ENCODE results near the gene ZFP62. TPM values are rescaled to one million over a fixed set of nuclear protein-coding genes. Genes with fewer than 3 reads are reported as not detected.

ZFP62 gene
- total RNA-seq, 4 donors from 2014 or later: 41.1 to 58.9 (median 47.3) TPM

- no peak overlapping the region for H3K4me3 ChIP-seq (replicated peaks in 1 of 3)
- TF ChIP-seq CTCF (IDR thresholded peaks at IDR 0.05): no peak
- no peak for TF ChIP-seq POLR2A (IDR thresholded peaks at IDR 0.05)
- H3K36me3 ChIP-seq: no peaks in the 10 kb centered on the region
- intact Hi-C loops (cut with DNase I): no loop called here
- H3K27me3 ChIP-seq: no peaks in the 10 kb centered on the region
- peaks cover 63 to 89% of the 10 kb centered on the region in 2 donors for H3K4me1 ChIP-seq
- H3K27ac ChIP-seq: peak overlapping the region; percentile 95 to 99 (median 97)
- DNase-seq: no peak
- no peaks in the 10 kb centered on the region for H3K9me3 ChIP-seq
- WGBS, 2 donors: 57 to 64% methylated on average over 6 of the region's 6 CpGs
Measured at GRCh38 chr5:180818677-180819341, 42.3 kb downstream of the ZFP62 start.

- Histone ChIP-seq H3K27ac (peak overlapping the region; percentile 95 to 99 (median 97)), H3K27me3 (no peaks in the 10 kb centered on the region), H3K4me3 (replicated peaks in 1 of 3) (no peak overlapping the region), H3K36me3 (no peaks in the 10 kb centered on the region), H3K9me3 (no peaks in the 10 kb centered on the region), H3K4me1 (peaks cover 56 to 85% of the 10 kb centered on the region in 2 donors)
- peak in 1 of 2 donors; percentile 70 for TF ChIP-seq POLR2A (IDR thresholded peaks at IDR 0.05)
- TF ChIP-seq CTCF (IDR thresholded peaks at IDR 0.05): peak in 1 of 6 experiments; percentile 8
- peak; percentile 79 to 83 for DNase-seq
- intact Hi-C loops (cut with DNase I): no loop called here
- 17 to 22% methylated on average over 13 of the region's 13 CpGs for WGBS, 2 donors
Measured at GRCh38 chr5:180817893-180818674, 43.0 kb downstream of the ZFP62 start.

- peak; percentile 49 to 54 for DNase-seq
- WGBS, 2 donors: 25 to 28% methylated on average over 13 of the region's 13 CpGs
- Histone ChIP-seq H3K4me3 (replicated peaks in 1 of 3) (no peak overlapping the region), H3K36me3 (no peaks in the 10 kb centered on the region), H3K27ac (peak overlapping the region; percentile 95 to 99 (median 97)), H3K27me3 (no peaks in the 10 kb centered on the region), H3K9me3 (no peaks in the 10 kb centered on the region), H3K4me1 (peaks cover 56 to 84% of the 10 kb centered on the region in 2 donors)
- TF ChIP-seq CTCF (IDR thresholded peaks at IDR 0.05): peak in 1 of 6 experiments; percentile 7
- TF ChIP-seq POLR2A (IDR thresholded peaks at IDR 0.05): peak in 1 of 2 donors; percentile 40
- intact Hi-C loops (cut with DNase I): no loop called here
Measured at GRCh38 chr5:180816608-180817534, 44.2 kb downstream of the ZFP62 start.

DNA sequence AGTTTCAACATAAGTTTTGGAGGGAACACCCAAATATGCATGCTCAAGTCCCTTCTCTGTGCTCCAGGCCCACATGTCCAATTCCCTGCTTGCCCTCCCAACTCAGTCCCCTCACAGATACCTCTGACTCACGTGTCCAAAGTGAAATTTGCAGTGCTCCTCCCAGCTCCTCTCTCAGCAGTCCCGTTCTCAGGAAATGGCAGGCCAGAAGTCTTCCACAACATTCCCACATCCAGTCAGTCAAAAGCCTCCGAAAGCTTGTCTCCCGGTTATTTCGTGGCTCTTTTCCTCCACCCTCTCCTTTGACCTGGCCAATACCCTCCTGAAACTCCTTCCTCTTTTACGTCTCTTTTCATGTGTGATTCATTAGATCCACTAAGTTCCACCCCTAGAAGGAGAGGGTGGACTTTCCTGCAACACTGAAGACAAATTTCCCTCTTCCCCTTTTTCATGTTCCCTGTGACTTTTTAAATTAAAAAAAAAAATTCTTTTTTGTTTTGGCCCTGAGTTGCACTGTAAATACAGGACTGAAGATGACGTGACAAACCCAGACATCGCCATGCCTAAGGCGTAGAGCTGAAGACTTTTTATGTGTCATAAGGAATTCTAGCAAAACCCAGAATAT lies 45.7 kb downstream of the ZFP62 start:
- peaks cover 62 to 82% of the 10 kb centered on the region in 2 donors for H3K4me1 ChIP-seq
- DNase-seq: no peak
- WGBS, 2 donors: 74 to 75% methylated on average over 9 of the region's 9 CpGs
- no peaks in the 10 kb centered on the region for H3K9me3 ChIP-seq
- H3K27ac ChIP-seq: peak overlapping the region; percentile 95 to 99 (median 97)
- no peaks in the 10 kb centered on the region for H3K27me3 ChIP-seq
- no peak for TF ChIP-seq CTCF (IDR thresholded peaks at IDR 0.05)
- no peak for TF ChIP-seq POLR2A (IDR thresholded peaks at IDR 0.05)
- H3K36me3 ChIP-seq: no peaks in the 10 kb centered on the region
- no peak overlapping the region for H3K4me3 ChIP-seq (replicated peaks in 1 of 3)
- intact Hi-C loops (cut with DNase I): no loop called here

All from thyroid gland (tissue), 4 donors.